AG09309 (cell line): ENCODE results near the gene ESR1.

ENCODE experiments used
- DNase-seq: peaks from one replicate; pipeline ENCODE4 v3.0.0-alpha.2; 2010; ENCODE audit warnings: low read depth
- H3K4me3 ChIP-seq: 2 replicates; pipeline ENCODE4 v1.5.1; 2011; ENCODE audit warnings: mild to moderate bottlenecking, low read depth, low read length, moderate library complexity; ENCODE audit not compliant: control insufficient read depth
- CTCF ChIP-seq: IDR thresholded peaks from 2 replicates; pipeline ENCODE4 v1.5.1; 2011; ENCODE audit warnings: mild to moderate bottlenecking, low read depth, low read length, inconsistent platforms; ENCODE audit not compliant: insufficient read depth, control insufficient read depth; ENCODE audit errors: missing control alignments

ESR1 gene

GRCh38 chr6:152046118-152046517, 238.6 kb downstream of the ESR1 start:
- H3K4me3 ChIP-seq: no peak overlapping the region
- no peak for TF ChIP-seq CTCF
- DNase-seq: no peak

- no peak overlapping the region for H3K4me3 ChIP-seq
- no peak for TF ChIP-seq CTCF
- DNase-seq: no peak
Observed at GRCh38 chr6:152048921-152049320, 241.4 kb downstream of the ESR1 start.

- DNase-seq: no peak
- TF ChIP-seq CTCF: no peak
- no peak overlapping the region for H3K4me3 ChIP-seq
Observed at GRCh38 chr6:152049502-152049901, 242.0 kb downstream of the ESR1 start.

GRCh38 chr6:152050451-152051195, 243.1 kb downstream of the ESR1 start:
- TF ChIP-seq CTCF: no peak
- no peak for DNase-seq
- H3K4me3 ChIP-seq: no peak overlapping the region

- no peak overlapping the region for H3K4me3 ChIP-seq
- no peak for TF ChIP-seq CTCF
- no peak for DNase-seq
Observed at GRCh38 chr6:152052061-152052460, 244.6 kb downstream of the ESR1 start.

- TF ChIP-seq CTCF: no peak
- no peak for DNase-seq
- no peak overlapping the region for H3K4me3 ChIP-seq
Observed at GRCh38 chr6:152053332-152053731, 245.8 kb downstream of the ESR1 start.

GRCh38 chr6:152054441-152054840, 247.0 kb downstream of the ESR1 start:
- no peak for TF ChIP-seq CTCF
- no peak overlapping the region for H3K4me3 ChIP-seq
- peak; percentile 27 for DNase-seq
